Measurements from ENCODE around the gene CNTNAP5.

GRCh38 chr2:124120246-124120645 lies 95.2 kb downstream of the CNTNAP5 start:
- TF ChIP-seq CTCF (IDR thresholded peaks at IDR 0.05) (no peak), POLR2A (IDR thresholded peaks at IDR 0.05) (no peak)
